ENCODE measurements around the gene TM7SF3.
"Not testable (repeated sequence)": the region's sequence is repeated elsewhere in the genome, so short reads cannot be mapped to it uniquely, and the experiment has no call there.

TM7SF3 gene

GRCh38 chr12:26978801-26979200 is 35.4 kb downstream of the TM7SF3 start:
- DNase-seq (ENCODE audit: low spot score), result peak; percentile 54

- peak; percentile 26 for DNase-seq (ENCODE audit: low spot score)
These were observed 37.5 kb downstream of the TM7SF3 start for GRCh38 chr12:26976687-26977086.

GRCh38 chr12:26971963-26972362 is 42.2 kb downstream of the TM7SF3 start:
- DNase-seq (ENCODE audit: low spot score), result no peak

GRCh38 chr12:26970136-26970535 is 44.0 kb downstream of the TM7SF3 start:
- no peak for DNase-seq (ENCODE audit: low spot score)

GRCh38 chr12:26966842-26967241 is 47.3 kb downstream of the TM7SF3 start:
- no peak for DNase-seq (ENCODE audit: low spot score)

- DNase-seq (ENCODE audit: low spot score), result no peak
These were observed 50.8 kb downstream of the TM7SF3 start for GRCh38 chr12:26963413-26963812.

GRCh38 chr12:26961803-26962202 is 52.4 kb downstream of the TM7SF3 start:
- no peak for DNase-seq (ENCODE audit: low spot score)

- DNase-seq (ENCODE audit: low spot score), result not testable (repeated sequence)
These were observed 52.8 kb downstream of the TM7SF3 start for GRCh38 chr12:26961391-26961790.

GRCh38 chr12:26954027-26954426 is 60.2 kb downstream of the TM7SF3 start:
- DNase-seq (ENCODE audit: low spot score), result no peak

GRCh38 chr12:26953447-26953846 is 60.7 kb downstream of the TM7SF3 start:
- DNase-seq (ENCODE audit: low spot score), result no peak

- no peak for DNase-seq (ENCODE audit: low spot score)
These were observed 65.9 kb downstream of the TM7SF3 start for GRCh38 chr12:26948309-26948708.

- DNase-seq (ENCODE audit: low spot score), result no peak
These were observed 73.0 kb downstream of the TM7SF3 start for GRCh38 chr12:26941215-26941594.

GRCh38 chr12:26940516-26941214 is 73.5 kb downstream of the TM7SF3 start:
- no peak for DNase-seq (ENCODE audit: low spot score)

GRCh38 chr12:26939953-26940352 is 74.2 kb downstream of the TM7SF3 start:
- DNase-seq (ENCODE audit: low spot score), result no peak

- DNase-seq (ENCODE audit: low spot score), result no peak
These were observed 74.9 kb downstream of the TM7SF3 start for GRCh38 chr12:26939192-26939832.

GRCh38 chr12:26938701-26939062 is 75.5 kb downstream of the TM7SF3 start:
- DNase-seq (ENCODE audit: low spot score), result no peak

GRCh38 chr12:26937863-26938700 is 76.1 kb downstream of the TM7SF3 start, which contains the start of the genes FGFR1OP2 and INTS13:
TSS of gene FGFR1OP2 (plus strand) at chr12:26938470. CDS start at chr12:26954159, 15,689 bp downstream.
TSS of gene INTS13 (minus strand) at chr12:26937981. CDS start at chr12:26936803, 1,178 bp downstream.
- peak; percentile 99 for DNase-seq (ENCODE audit: low spot score)

GRCh38 chr12:26937443-26937862 is 76.7 kb downstream of the TM7SF3 start:
- DNase-seq (ENCODE audit: low spot score), result no peak

- no peak for DNase-seq (ENCODE audit: low spot score)
These were observed 77.4 kb downstream of the TM7SF3 start for GRCh38 chr12:26936559-26937442.

- DNase-seq (ENCODE audit: low spot score), result no peak
These were observed 78.4 kb downstream of the TM7SF3 start for GRCh38 chr12:26935636-26936378.

GRCh38 chr12:26929590-26929989 is 84.6 kb downstream of the TM7SF3 start:
- no peak for DNase-seq (ENCODE audit: low spot score)

Data from globus pallidus (tissue), 1 donor.